B cell (primary cell): ENCODE data around the gene ZNHIT3. TPM values are rescaled to one million over a fixed set of nuclear protein-coding genes. Genes with fewer than 3 reads are reported as not detected.

Experiments
- ATAC-seq: fragments of 200-7000 bp; cut with Tn5 transposase; one replicate; pipeline ENCODE4 v1.10.0; 2021; ENCODE audit warnings: low read depth, mild to moderate bottlenecking, moderate number of reproducible peaks, moderate library complexity
- CTCF ChIA-PET: fragments of 350-600 bp; sonication (Branson Sonifier 250); formaldehyde crosslinking; loops from one replicate; lab custom pipeline; 2021; ENCODE audit warnings: antibody characterized with exemption, inconsistent platforms; lab: Charles Lee
- POLR2A ChIA-PET: fragments of 350-600 bp; sonication (Branson Sonifier 250); formaldehyde crosslinking; loops from one replicate; lab custom pipeline; 2021; ENCODE audit warnings: antibody characterized with exemption; lab: Charles Lee
- DNase-seq: peaks from one replicate; pipeline ENCODE4 v3.0.0; 2013
- H2AFZ ChIP-seq: 2 replicates; pipeline ENCODE4 v1.6.1; 2012; ENCODE audit warnings: mild to moderate bottlenecking, low read depth, low read length; ENCODE audit not compliant: insufficient read depth, poor library complexity, severe bottlenecking
- H3K27ac ChIP-seq, 2 donors: 1 replicate in 1 of 2; 2 replicates in 1 of 2; pipeline ENCODE4 v1.5.1; 2012 to 2013; ENCODE audit warnings: low read length in 2 of 2, mild to moderate bottlenecking in 2 of 2, moderate library complexity in 1 of 2
- H3K27me3 ChIP-seq, 4 experiments: fragments of 200-600 bp in 1 of 4; sonication (generic) in 1 of 4; replicated peaks in 1 of 4; 1 replicate in 2 of 4; 2 replicates in 2 of 4; pipeline versions ENCODE4 v1.6.1 to v1.7.0; 2013 to 2016; ENCODE audit warnings: low read length in 3 of 4, mild to moderate bottlenecking in 2 of 4, mixed read lengths in 1 of 4, moderate library complexity in 1 of 4; ENCODE audit not compliant: insufficient read depth in 4 of 4, control insufficient read depth in 3 of 4; ENCODE audit errors: control extremely low read depth in 1 of 4
- H3K36me3 ChIP-seq, 2 experiments: replicated peaks in 1 of 2; 1 replicate in 1 of 2; 2 replicates in 1 of 2; pipeline versions ENCODE4 v1.6.1 to v1.7.1; 2013; ENCODE audit warnings: low read length in 1 of 2; ENCODE audit not compliant: insufficient read depth in 2 of 2, control insufficient read depth in 1 of 2; ENCODE audit errors: control extremely low read depth in 1 of 2, extremely low read depth in 1 of 2
- H3K4me1 ChIP-seq, 2 donors: fragments of 200-600 bp in 1 of 2; sonication (generic) in 1 of 2; 1 replicate in 1 of 2; 2 replicates in 1 of 2; pipeline versions ENCODE4 v1.5.1 to v1.6.1; 2013 to 2017; ENCODE audit warnings: low read length in 2 of 2; ENCODE audit not compliant: control insufficient read depth in 2 of 2, insufficient read depth in 2 of 2
- H3K4me2 ChIP-seq: replicated peaks from 2 replicates; pipeline ENCODE3; 2012; ENCODE audit warnings: mild to moderate bottlenecking, low read depth, low read length; ENCODE audit not compliant: poor library complexity, severe bottlenecking
- H3K4me3 ChIP-seq, 5 experiments: fragments of 200-600 bp in 1 of 5; sonication (generic) in 1 of 5; 1 replicate in 3 of 5; 2 replicates in 2 of 5; pipeline versions ENCODE4 v1.5.1 to v1.7.0; 2011 to 2016; ENCODE audit warnings: low read length in 4 of 5, mild to moderate bottlenecking in 4 of 5, low read depth in 2 of 5, control low read depth in 1 of 5, moderate library complexity in 1 of 5; ENCODE audit not compliant: insufficient read depth in 1 of 5; ENCODE audit errors: control extremely low read depth in 1 of 5, extremely low read depth in 1 of 5
- H3K79me2 ChIP-seq: fragments of 200-600 bp; sonication (generic); one replicate; pipeline ENCODE4 v1.6.0; 2016; ENCODE audit warnings: low read length; ENCODE audit not compliant: control insufficient read depth, insufficient read depth
- H3K9ac ChIP-seq: fragments of 200-600 bp; sonication (generic); 2 replicates; pipeline ENCODE4 v1.6.1; 2017; ENCODE audit warnings: mild to moderate bottlenecking, low read length, moderate library complexity
- H3K9me3 ChIP-seq, 3 donors: one replicate each; pipeline versions ENCODE4 v1.6.1 to v1.7.1; 2013; ENCODE audit warnings: low read length in 2 of 3; ENCODE audit not compliant: control insufficient read depth in 2 of 3, insufficient read depth in 1 of 3; ENCODE audit errors: control extremely low read depth in 1 of 3
- H4K20me1 ChIP-seq: 2 replicates; pipeline ENCODE4 v1.6.0; 2012; ENCODE audit warnings: mild to moderate bottlenecking, low read length; ENCODE audit not compliant: insufficient read depth, control insufficient read depth, poor library complexity, severe bottlenecking
- H3K27ac Mint-ChIP-seq: one replicate; pipeline ENCODE4 v1.8.0; 2021; ENCODE audit warnings: mixed read lengths
- H3K27me3 Mint-ChIP-seq: one replicate; pipeline ENCODE4 v1.8.0; 2021; ENCODE audit warnings: mixed read lengths
- H3K4me1 Mint-ChIP-seq: one replicate; pipeline ENCODE4 v1.8.0; 2021; ENCODE audit warnings: mixed read lengths
- H3K4me3 Mint-ChIP-seq: one replicate; pipeline ENCODE4 v1.8.0; 2021; ENCODE audit warnings: mixed read lengths
- H3K9me3 Mint-ChIP-seq: one replicate; pipeline ENCODE4 v1.8.0; 2022; ENCODE audit warnings: mixed read lengths; ENCODE audit not compliant: insufficient read depth
- CTCF ChIP-seq: fragments of 200-600 bp; IDR thresholded peaks from one replicate; pipeline ENCODE4 v1.8.0; 2022; ENCODE audit warnings: antibody characterized with exemption, mild to moderate bottlenecking
- EZH2 ChIP-seq: IDR thresholded peaks from 2 replicates; pipeline ENCODE4 v1.6.1; 2012; ENCODE audit warnings: borderline replicate concordance, low read depth, mild to moderate bottlenecking, moderate library complexity, low read length; ENCODE audit not compliant: insufficient read depth, poor library complexity, severe bottlenecking
- WGBS: methylation state at CpG from one replicate; pipeline ENCODE4 v1.1.5; 2013; ENCODE audit warnings: missing lambda C conversion rate; ENCODE audit not compliant: insufficient coverage; 5-methylcytosine and 5-hydroxymethylcytosine counted together
- intact Hi-C: fragments of 100-400 bp; cut with micrococcal nuclease; formaldehyde crosslinking; loops from one replicate; pipeline ENCODE4 v1.10.0; 2022
- polyA plus RNA-seq: library from polyadenylated mRNA; depleted of rRNA; stranded (reverse); fragments of >200 nt; gene quantifications from 2 replicates; pipeline ENCODE4 v1.2.3, GENCODE V29; 2012
- total RNA-seq, 2 donors: library from RNA; stranded (reverse); fragments of 120-200 nt in 1 of 2; gene quantifications; 1 replicate in 1 of 2; 2 replicates in 1 of 2; pipeline versions ENCODE4 v1.2.3 to v1.2.4, GENCODE V29; 2013 to 2022

The ZNHIT3 gene
- total and polyA plus RNA-seq, 2 donors (not counting 1 experiment from before 2014, with no cell fraction given) = 36.5 to 50.5 TPM

- Histone ChIP-seq H3K27me3 (no peaks in the 10 kb centered on the region), H3K79me2 (peaks cover 19% of the 10 kb centered on the region), H3K9me3 (no peaks in the 10 kb centered on the region), H4K20me1 (peaks cover 28% of the 10 kb centered on the region), H3K27ac (no peak overlapping the region), H3K4me2 (no peak overlapping the region), H3K9ac (no peak overlapping the region), H2AFZ (no peak overlapping the region), H3K36me3 (peaks cover 19 to 64% of the 10 kb centered on the region in 2 experiments), H3K4me3 (no peak overlapping the region), H3K4me1 (no peaks in the 10 kb centered on the region)
- Mint-ChIP-seq H3K27me3 (no peaks in the 10 kb centered on the region), H3K9me3 (no peaks in the 10 kb centered on the region), H3K4me3 (no peak overlapping the region), H3K27ac (no peak overlapping the region), H3K4me1 (peaks cover 6% of the 10 kb centered on the region)
- ChIA-PET POLR2A (no interaction called here), CTCF (interaction anchor here (2.3 kb wide), 1 partner anchor 12 kb away, joined by 14 read pairs; no protein-coding TSS in a partner anchor)
- ATAC-seq (no peak), DNase-seq (no peak)
- WGBS = 100% methylated on average over 3 of the region's 3 CpGs
- intact Hi-C loops = no loop called here
- TF ChIP-seq CTCF (no peak), EZH2 (no peak)
These were observed 8.6 kb downstream of the ZNHIT3 start for GRCh38 chr17:36495076-36495578.

GRCh38 chr17:36496018-36496789 is 9.7 kb downstream of the ZNHIT3 start:
- H3K79me2 ChIP-seq = peaks cover 8% of the 10 kb centered on the region
- no peaks in the 10 kb centered on the region for H3K9me3 ChIP-seq
- ChIA-PET CTCF (interaction anchor here (2.3 kb wide), 1 partner anchor 13 kb away, joined by 14 read pairs; no protein-coding TSS in a partner anchor), POLR2A (no interaction called here)
- TF ChIP-seq CTCF (no peak), EZH2 (no peak)
- H3K27ac Mint-ChIP-seq = no peak overlapping the region
- no peak overlapping the region for H3K4me3 ChIP-seq
- ATAC-seq (no peak), DNase-seq (no peak)
- H3K36me3 ChIP-seq = peaks cover 19 to 71% of the 10 kb centered on the region in 2 experiments
- no peak overlapping the region for H3K4me3 Mint-ChIP-seq
- no peak overlapping the region for H3K4me2 ChIP-seq
- intact Hi-C loops = no loop called here
- H3K9me3 Mint-ChIP-seq = no peaks in the 10 kb centered on the region
- no peaks in the 10 kb centered on the region for H3K4me1 ChIP-seq
- H3K27me3 Mint-ChIP-seq = no peaks in the 10 kb centered on the region
- H2AFZ ChIP-seq = no peak overlapping the region
- no peak overlapping the region for H3K9ac ChIP-seq
- 98% methylated on average over 8 of the region's 9 CpGs for WGBS
- H3K27ac ChIP-seq = no peak overlapping the region
- H3K27me3 ChIP-seq = no peaks in the 10 kb centered on the region
- H3K4me1 Mint-ChIP-seq = peaks cover 4% of the 10 kb centered on the region
- H4K20me1 ChIP-seq = peaks cover 22% of the 10 kb centered on the region
